ENCODE data around the gene PASK.

Gene PASK

GRCh38 chr2:241142593-241142992 is 6.7 kb downstream of the PASK start:
- DNase-seq = no peak

- no peak for DNase-seq
These were observed 7.2 kb downstream of the PASK start for GRCh38 chr2:241142063-241142462.

- DNase-seq = no peak
These were observed 8.0 kb downstream of the PASK start for GRCh38 chr2:241141214-241141770.

- DNase-seq = no peak
These were observed 8.8 kb downstream of the PASK start for GRCh38 chr2:241140445-241140840.

GRCh38 chr2:241139531-241140444 is 9.5 kb downstream of the PASK start:
- DNase-seq = no peak

GRCh38 chr2:241138471-241138870 is 10.8 kb downstream of the PASK start:
- DNase-seq = no peak

GRCh38 chr2:241137276-241138190 is 11.7 kb downstream of the PASK start:
- DNase-seq = no peak

GRCh38 chr2:241136661-241137260 is 12.5 kb downstream of the PASK start:
- DNase-seq = no peak

GRCh38 chr2:241136191-241136590 is 13.1 kb downstream of the PASK start:
- no peak for DNase-seq

- no peak for DNase-seq
These were observed 13.5 kb downstream of the PASK start for GRCh38 chr2:241135737-241136136.

GRCh38 chr2:241134711-241135110 is 14.6 kb downstream of the PASK start:
- DNase-seq = no peak

GRCh38 chr2:241133436-241133820 is 15.8 kb downstream of the PASK start:
- no peak for DNase-seq

GRCh38 chr2:241132538-241133435 is 16.5 kb downstream of the PASK start:
- no peak for DNase-seq

GRCh38 chr2:241131531-241131930 is 17.7 kb downstream of the PASK start:
- no peak for DNase-seq

- DNase-seq = no peak
These were observed 19.0 kb downstream of the PASK start for GRCh38 chr2:241130316-241130715.

GRCh38 chr2:241129086-241129871 is 20.0 kb downstream of the PASK start:
- no peak for DNase-seq

GRCh38 chr2:241128266-241128665 is 21.0 kb downstream of the PASK start:
- no peak for DNase-seq

- DNase-seq = no peak
These were observed 22.5 kb downstream of the PASK start for GRCh38 chr2:241126771-241127202.

GRCh38 chr2:241126201-241126611 is 23.1 kb downstream of the PASK start:
- no peak for DNase-seq

GRCh38 chr2:241125626-241126025 is 23.6 kb downstream of the PASK start:
- DNase-seq = no peak
